PC-3 (cell line): ENCODE data around the gene RBKS. TPM values are rescaled to one million over a fixed set of nuclear protein-coding genes. Genes with fewer than 3 reads are reported as not detected.

Experiments
- ATAC-seq: fragments of 200-7000 bp; cut with Tn5 transposase; 2 replicates; pipeline ENCODE4 v1.9.1; 2020; ENCODE audit warnings: mild to moderate bottlenecking, moderate library complexity
- BruUV-seq: library from RNA; stranded (reverse); fragments of 400-500 nt; replicated peaks from 2 replicates; lab custom pipeline; 2021; lab: Mats Ljungman, UMichigan
- CTCF ChIA-PET: fragments of 300-600 bp; sonication (Branson Sonifier 250); formaldehyde crosslinking; loops from one replicate; lab custom pipeline; 2022; ENCODE audit warnings: antibody characterized with exemption; lab: Charles Lee
- POLR2A ChIA-PET: fragments of 300-600 bp; sonication (Branson Sonifier 250); formaldehyde crosslinking; loops from one replicate; lab custom pipeline; 2022; ENCODE audit warnings: antibody characterized with exemption; ENCODE audit not compliant: unreplicated experiment; lab: Charles Lee
- DNase-seq: peaks from one replicate; pipeline ENCODE4 v3.0.0-alpha.2; 2015
- H2AFZ ChIP-seq: fragments of 300-600 bp; sonication (generic); 2 replicates; pipeline ENCODE4 v1.6.0; 2016; ENCODE audit warnings: antibody characterized with exemption, low read length
- H3F3A ChIP-seq: fragments of 300-600 bp; sonication (generic); one replicate; pipeline ENCODE4 v1.6.0; 2017; ENCODE audit warnings: antibody characterized with exemption, low read length, control low read depth, mild to moderate bottlenecking; ENCODE audit not compliant: unreplicated experiment
- H3K27ac ChIP-seq: fragments of 300-600 bp; sonication (generic); 2 replicates; pipeline ENCODE4 v1.5.1; 2016; ENCODE audit warnings: mild to moderate bottlenecking, low read length
- H3K27me3 ChIP-seq: fragments of 300-600 bp; sonication (generic); 2 replicates; pipeline ENCODE4 v1.6.1; 2016; ENCODE audit warnings: low read length, mixed read lengths
- H3K36me3 ChIP-seq: fragments of 300-600 bp; sonication (generic); 2 replicates; pipeline ENCODE4 v1.6.1; 2016; ENCODE audit warnings: low read depth, mixed run types, low read length, mixed read lengths
- H3K4me1 ChIP-seq: fragments of 300-600 bp; sonication (generic); 2 replicates; pipeline ENCODE4 v1.5.1; 2016; ENCODE audit warnings: low read length; ENCODE audit not compliant: insufficient read depth
- H3K4me2 ChIP-seq: fragments of 300-600 bp; sonication (generic); 2 replicates; pipeline ENCODE4 v1.6.0; 2016; ENCODE audit warnings: low read length
- H3K4me3 ChIP-seq: fragments of 300-600 bp; sonication (generic); 2 replicates; pipeline ENCODE4 v1.5.1; 2016; ENCODE audit warnings: mild to moderate bottlenecking, low read length, mixed read lengths
- H3K79me2 ChIP-seq: fragments of 300-600 bp; sonication (generic); 2 replicates; pipeline ENCODE4 v1.6.1; 2017; ENCODE audit warnings: low read length, mixed read lengths
- H3K9ac ChIP-seq: fragments of 300-600 bp; sonication (generic); 2 replicates; pipeline ENCODE4 v1.6.0; 2016; ENCODE audit warnings: mild to moderate bottlenecking, low read length
- H3K9me2 ChIP-seq: fragments of 300-600 bp; sonication (generic); replicated peaks from 2 replicates; pipeline ENCODE4 v1.6.1; 2016; ENCODE audit warnings: mixed run types, low read length, mixed read lengths
- H3K9me3 ChIP-seq: fragments of 300-600 bp; sonication (generic); 2 replicates; pipeline ENCODE4 v1.6.1; 2016; ENCODE audit warnings: low read length, mixed read lengths
- H4K20me1 ChIP-seq: fragments of 300-600 bp; sonication (generic); 2 replicates; pipeline ENCODE4 v1.6.1; 2016; ENCODE audit warnings: low read length, mixed read lengths
- EZH2 ChIP-seq: fragments of 300-600 bp; sonication (generic); IDR thresholded peaks from one replicate; pipeline ENCODE4 v1.6.1; 2017; ENCODE audit warnings: antibody characterized with exemption, mild to moderate bottlenecking, low read length; ENCODE audit not compliant: unreplicated experiment
- EZH2phosphoT487 ChIP-seq: fragments of 300-600 bp; sonication (generic); IDR thresholded peaks from 2 replicates; pipeline ENCODE4 v1.6.1; 2018; ENCODE audit warnings: mild to moderate bottlenecking, antibody characterized with exemption, low read length, borderline replicate concordance
- intact Hi-C: fragments of 100-400 bp; cut with micrococcal nuclease; formaldehyde crosslinking; loops from 2 replicates; pipeline ENCODE4 v1.9.0; 2023
- total RNA-seq: library from RNA; depleted of rRNA; stranded (reverse); fragments of >200 nt; gene quantifications from 2 replicates; pipeline ENCODE4 v1.2.3, GENCODE V29; 2014
- TF ChIP-seq, protein P1 (sequence below): fragments of 300-600 bp; sonication (generic); conservative IDR thresholded peaks from 2 replicates; pipeline ENCODE4 v1.5.1; 2017; ENCODE audit warnings: antibody characterized with exemption, low read depth, mild to moderate bottlenecking, low read length

The RBKS gene
- total RNA-seq, 1 experiment from 2014 or later, result 1.8 TPM

GRCh38 chr2:27822049-27822448, 68.1 kb downstream of the RBKS start:
- Histone ChIP-seq H3F3A (no peaks in the 10 kb centered on the region), H3K79me2 (no peaks in the 10 kb centered on the region), H3K27ac (no peak overlapping the region), H2AFZ (no peak overlapping the region), H3K4me1 (no peaks in the 10 kb centered on the region), H3K9me2 (no peaks in the 10 kb centered on the region), H3K4me3 (no peak overlapping the region), H3K4me2 (no peak overlapping the region), H3K9ac (no peak overlapping the region), H4K20me1 (no peaks in the 10 kb centered on the region), H3K27me3 (no peaks in the 10 kb centered on the region), H3K9me3 (0 out of 2 replicates have a peak, but pooled peaks cover 3% of the 10 kb centered on the region), H3K36me3 (no peaks in the 10 kb centered on the region)
- DNase-seq (no peak), ATAC-seq (no peak)
- ChIA-PET CTCF (interaction anchor here (0.6 kb wide), 1 partner anchor 43 kb away, joined by 3 read pairs; no protein-coding TSS in a partner anchor), POLR2A (no interaction called here)
- intact Hi-C loops, result no loop called here
- BruUV-seq, result no TSS peak
- TF ChIP-seq EZH2phosphoT487, result no peak
- TF ChIP-seq, protein P1, sequence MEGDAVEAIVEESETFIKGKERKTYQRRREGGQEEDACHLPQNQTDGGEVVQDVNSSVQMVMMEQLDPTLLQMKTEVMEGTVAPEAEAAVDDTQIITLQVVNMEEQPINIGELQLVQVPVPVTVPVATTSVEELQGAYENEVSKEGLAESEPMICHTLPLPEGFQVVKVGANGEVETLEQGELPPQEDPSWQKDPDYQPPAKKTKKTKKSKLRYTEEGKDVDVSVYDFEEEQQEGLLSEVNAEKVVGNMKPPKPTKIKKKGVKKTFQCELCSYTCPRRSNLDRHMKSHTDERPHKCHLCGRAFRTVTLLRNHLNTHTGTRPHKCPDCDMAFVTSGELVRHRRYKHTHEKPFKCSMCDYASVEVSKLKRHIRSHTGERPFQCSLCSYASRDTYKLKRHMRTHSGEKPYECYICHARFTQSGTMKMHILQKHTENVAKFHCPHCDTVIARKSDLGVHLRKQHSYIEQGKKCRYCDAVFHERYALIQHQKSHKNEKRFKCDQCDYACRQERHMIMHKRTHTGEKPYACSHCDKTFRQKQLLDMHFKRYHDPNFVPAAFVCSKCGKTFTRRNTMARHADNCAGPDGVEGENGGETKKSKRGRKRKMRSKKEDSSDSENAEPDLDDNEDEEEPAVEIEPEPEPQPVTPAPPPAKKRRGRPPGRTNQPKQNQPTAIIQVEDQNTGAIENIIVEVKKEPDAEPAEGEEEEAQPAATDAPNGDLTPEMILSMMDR, result no peak
- no peak for TF ChIP-seq EZH2

GRCh38 chr2:27815860-27816438, 74.2 kb downstream of the RBKS start:
- no TSS peak for BruUV-seq
- no peaks in the 10 kb centered on the region for H3K79me2 ChIP-seq
- H2AFZ ChIP-seq, result no peak overlapping the region

GRCh38 chr2:27814758-27815157, 75.4 kb downstream of the RBKS start:
- no peak overlapping the region for H3K4me2 ChIP-seq
- H4K20me1 ChIP-seq, result no peaks in the 10 kb centered on the region
- peaks cover 17% of the 10 kb centered on the region for H3K4me1 ChIP-seq
- no peaks in the 10 kb centered on the region for H3K79me2 ChIP-seq
- TF ChIP-seq, protein P1, result no peak
- TF ChIP-seq EZH2 (no peak), EZH2phosphoT487 (no peak)
- ChIA-PET POLR2A (no interaction called here), CTCF (no interaction called here)
- no peak overlapping the region for H3K27ac ChIP-seq
- BruUV-seq, result no TSS peak
- ATAC-seq (no peak), DNase-seq (no peak)
- no peaks in the 10 kb centered on the region for H3K9me2 ChIP-seq
- no peak overlapping the region for H3K9ac ChIP-seq
- no peaks in the 10 kb centered on the region for H3K27me3 ChIP-seq
- no peaks in the 10 kb centered on the region for H3K36me3 ChIP-seq
- H3K9me3 ChIP-seq, result no peaks in the 10 kb centered on the region
- no peak overlapping the region for H2AFZ ChIP-seq
- no peaks in the 10 kb centered on the region for H3F3A ChIP-seq
- no peak overlapping the region for H3K4me3 ChIP-seq
- intact Hi-C loops, result no loop called here

More at GRCh38 chr2:27815860-27816438, 74.2 kb downstream of the RBKS start:
- Histone ChIP-seq H3K27me3 (no peaks in the 10 kb centered on the region), H3K27ac (no peak overlapping the region), H3K9me3 (no peaks in the 10 kb centered on the region), H3K9ac (no peak overlapping the region), H3F3A (no peaks in the 10 kb centered on the region), H3K4me2 (no peak overlapping the region), H4K20me1 (no peaks in the 10 kb centered on the region), H3K36me3 (no peaks in the 10 kb centered on the region), H3K4me1 (peaks cover 7% of the 10 kb centered on the region), H3K9me2 (no peaks in the 10 kb centered on the region), H3K4me3 (no peak overlapping the region)
- ATAC-seq (no peak), DNase-seq (no peak)
- TF ChIP-seq EZH2phosphoT487 (no peak), EZH2 (no peak)
- TF ChIP-seq, protein P1, result no peak
- POLR2A ChIA-PET, result no interaction called here
- CTCF ChIA-PET, result no interaction called here
- intact Hi-C loops, result no loop called here
